Renal cortex interstitium (tissue), 15 donors: Measurements from ENCODE around the gene ZMAT5. TPM values are rescaled to one million over a fixed set of nuclear protein-coding genes. Genes with fewer than 3 reads are reported as not detected.

ENCODE experiments used
- DNase-seq, 11 donors: peaks; one replicate each; pipeline ENCODE4 v3.0.0-alpha.2; 2013; ENCODE audit warnings: low read depth in 9 of 11, low spot score in 4 of 11; ENCODE audit errors: extremely low read depth in 1 of 11
- long read RNA-seq, 16 experiments: transcript quantifications; one replicate each; lab custom pipeline, GENCODE V29; 2026
- polyA plus RNA-seq, 3 donors: library from polyadenylated mRNA; unstranded; fragments of 120-200 nt; gene quantifications; one replicate each; pipeline ENCODE4 v1.2.1, GENCODE V29; 2013; ENCODE audit not compliant: insufficient read length in 3 of 3

The ZMAT5 gene, protein sequence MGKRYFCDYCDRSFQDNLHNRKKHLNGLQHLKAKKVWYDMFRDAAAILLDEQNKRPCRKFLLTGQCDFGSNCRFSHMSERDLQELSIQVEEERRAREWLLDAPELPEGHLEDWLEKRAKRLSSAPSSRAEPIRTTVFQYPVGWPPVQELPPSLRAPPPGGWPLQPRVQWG
- polyA plus RNA-seq: 10 to 100 TPM; 23.5 to 27.7 (median 25.0) TPM
- long read RNA-seq, donor 1, partial matches to known transcripts: 0 of 3 reads
- long read RNA-seq, donor 1, other reads (novel, unspliced or antisense): 0 of 3 reads
- long read RNA-seq, donor 2, partial matches to known transcripts: 0 of 8 reads
- long read RNA-seq, donor 2, other reads (novel, unspliced or antisense): 5 of 8 reads
- long read RNA-seq, donor 3, transcript ZMAT5-201 (6 exons, 899 nt): major isoform, 8 of 9 reads
- long read RNA-seq, donor 3, partial matches to known transcripts: 0 of 9 reads
- long read RNA-seq, donor 3, other reads (novel, unspliced or antisense): 0 of 9 reads
- long read RNA-seq, donor 4, transcript ZMAT5-201 (6 exons, 899 nt): major isoform, 6 of 14 reads
- long read RNA-seq, donor 4, partial matches to known transcripts: 0 of 14 reads
- long read RNA-seq, donor 4, other reads (novel, unspliced or antisense): 8 of 14 reads
- long read RNA-seq, donor 5, transcript ZMAT5-201 (6 exons, 899 nt): major isoform, 12 of 28 reads
- long read RNA-seq, donor 5, partial matches to known transcripts: 0 of 28 reads
- long read RNA-seq, donor 5, other reads (novel, unspliced or antisense): 16 of 28 reads
- long read RNA-seq, donor 6, partial matches to known transcripts: 5 of 8 reads
- long read RNA-seq, donor 6, other reads (novel, unspliced or antisense): 0 of 8 reads
- long read RNA-seq, donor 7, transcript ZMAT5-201 (6 exons, 899 nt): major isoform, 8 of 29 reads
- long read RNA-seq, donor 7, partial matches to known transcripts: 0 of 29 reads
- long read RNA-seq, donor 7, other reads (novel, unspliced or antisense): 20 of 29 reads
- long read RNA-seq, donor 8, transcript ZMAT5-201 (6 exons, 899 nt): major isoform, 6 of 24 reads
- long read RNA-seq, donor 8, partial matches to known transcripts: 6 of 24 reads
- long read RNA-seq, donor 8, other reads (novel, unspliced or antisense): 12 of 24 reads
- long read RNA-seq, donor 9, transcript ZMAT5-201 (6 exons, 899 nt): major isoform, 5 of 22 reads
- long read RNA-seq, donor 9, partial matches to known transcripts: 6 of 22 reads
- long read RNA-seq, donor 9, other reads (novel, unspliced or antisense): 11 of 22 reads
- long read RNA-seq, donor 10, transcript ZMAT5-201 (6 exons, 899 nt): major isoform, 8 of 14 reads
- long read RNA-seq, donor 10, partial matches to known transcripts: 0 of 14 reads
- long read RNA-seq, donor 10, other reads (novel, unspliced or antisense): 6 of 14 reads
- long read RNA-seq, donor 11, transcript ZMAT5-201 (6 exons, 899 nt): major isoform, 6 of 14 reads
- long read RNA-seq, donor 11, partial matches to known transcripts: 0 of 14 reads
- long read RNA-seq, donor 11, other reads (novel, unspliced or antisense): 8 of 14 reads
- long read RNA-seq, donor 12, partial matches to known transcripts: 481 of 546 reads
- long read RNA-seq, donor 12, other reads (novel, unspliced or antisense): 64 of 546 reads
- long read RNA-seq, donor 13, transcript ZMAT5-201 (6 exons, 899 nt): major isoform, 10 of 23 reads
- long read RNA-seq, donor 13, partial matches to known transcripts: 0 of 23 reads
- long read RNA-seq, donor 13, other reads (novel, unspliced or antisense): 13 of 23 reads
- long read RNA-seq, donor 14, transcript ZMAT5-201 (6 exons, 899 nt): major isoform, 6 of 17 reads
- long read RNA-seq, donor 14, partial matches to known transcripts: 0 of 17 reads
- long read RNA-seq, donor 14, other reads (novel, unspliced or antisense): 11 of 17 reads
- long read RNA-seq, donor 15, partial matches to known transcripts: 0 of 7 reads
- long read RNA-seq, donor 15, other reads (novel, unspliced or antisense): 5 of 7 reads
- long read RNA-seq, donor 16, transcript ZMAT5-201 (6 exons, 899 nt): major isoform, 15 of 31 reads
- long read RNA-seq, donor 16, partial matches to known transcripts: 0 of 31 reads
- long read RNA-seq, donor 16, other reads (novel, unspliced or antisense): 16 of 31 reads

DNA sequence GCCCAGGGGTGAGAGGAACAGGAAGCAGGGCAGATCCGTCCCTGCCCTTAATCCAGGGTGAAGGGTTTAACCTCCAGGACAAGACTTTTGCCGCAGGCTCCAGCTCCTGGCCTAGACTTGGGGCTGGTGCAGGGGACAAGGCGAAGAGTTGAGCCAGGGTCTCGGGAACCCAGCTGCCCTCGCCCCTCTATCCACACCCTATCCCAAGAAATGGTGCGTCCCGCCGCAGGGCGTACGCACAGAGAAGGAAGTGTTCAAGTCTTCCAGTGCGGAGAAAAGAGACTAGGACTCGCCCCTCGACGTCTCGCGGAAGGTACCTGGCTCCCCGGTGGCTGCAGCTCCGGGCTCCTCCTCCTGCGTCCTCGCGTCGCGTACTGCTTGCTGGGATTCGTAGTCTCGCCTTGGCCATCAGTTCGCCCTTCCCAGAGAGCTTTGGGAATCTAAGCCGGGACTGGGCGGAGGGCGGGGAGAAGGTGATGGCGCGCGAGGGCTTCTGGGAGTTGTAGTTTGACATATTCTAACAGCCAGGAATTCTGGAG is at the start of gene ZMAT5:
ZMAT5 (minus strand) TSS at position 376 of the 539 bp plus-strand sequence. CDS start 18,463 bp downstream, outside the sequence.
- DNase-seq: peak in 10 of 11 donors; percentile 87 to 95 (median 93)

DNA sequence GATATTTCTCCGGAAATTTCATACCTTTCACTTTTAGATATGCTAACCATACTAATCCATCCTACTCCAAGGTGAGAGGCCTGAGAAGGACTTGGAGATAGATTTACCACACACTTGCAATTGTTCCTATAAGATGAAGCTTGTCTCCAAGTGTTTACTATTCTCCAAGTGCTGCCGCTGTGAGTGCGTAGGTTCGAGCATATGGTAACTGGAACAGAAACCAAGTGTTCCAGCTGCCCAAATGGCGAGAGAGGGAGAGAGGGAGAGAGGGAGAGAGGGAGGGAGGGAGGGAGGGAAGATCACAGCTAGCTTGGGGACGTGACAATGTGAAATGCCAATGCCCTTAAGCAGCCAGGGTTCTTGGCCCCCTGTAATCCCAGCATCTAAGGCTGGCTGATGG is 49.7 kb upstream of the ZMAT5 start:
- DNase-seq: no peak

DNA sequence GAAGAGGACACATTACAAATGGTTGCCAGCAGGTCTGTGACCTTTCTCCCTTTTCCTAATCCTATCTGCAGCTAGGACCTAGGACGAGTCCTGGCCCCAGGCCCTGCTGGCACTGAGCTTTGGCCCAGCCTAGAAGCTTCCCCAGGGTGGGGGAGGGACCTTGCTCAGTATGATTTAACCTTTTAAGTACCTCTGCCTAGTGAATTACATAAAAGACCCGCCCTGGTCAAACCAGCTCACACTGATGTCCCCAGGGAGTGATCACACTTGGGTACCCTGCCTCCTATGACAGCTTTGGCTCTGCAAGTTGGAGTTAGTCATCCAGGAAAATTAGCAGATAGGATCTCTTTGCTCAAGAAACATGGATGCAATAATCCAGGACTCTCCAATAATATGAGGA is 49.3 kb upstream of the ZMAT5 start:
- DNase-seq: no peak

DNA sequence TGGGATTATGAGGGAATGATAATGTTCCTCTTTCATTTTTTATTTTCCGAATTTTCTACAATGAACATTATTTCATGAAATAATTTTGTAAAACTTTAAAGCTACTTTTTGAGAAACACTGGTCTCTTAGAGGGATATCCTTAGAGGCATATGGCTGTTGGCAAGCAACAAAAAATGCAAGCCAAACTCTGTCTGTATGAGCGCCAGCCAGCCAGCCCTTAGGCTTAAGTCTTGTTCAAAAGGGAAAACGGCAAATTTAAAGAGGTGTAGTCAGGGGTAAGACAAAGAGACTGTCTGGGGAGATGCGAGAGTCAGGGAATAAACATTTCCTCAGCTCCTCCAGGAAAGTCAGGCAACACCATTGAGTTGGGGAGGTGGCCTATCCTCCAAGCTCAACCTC is 48.8 kb upstream of the ZMAT5 start:
- DNase-seq: no peak

DNA sequence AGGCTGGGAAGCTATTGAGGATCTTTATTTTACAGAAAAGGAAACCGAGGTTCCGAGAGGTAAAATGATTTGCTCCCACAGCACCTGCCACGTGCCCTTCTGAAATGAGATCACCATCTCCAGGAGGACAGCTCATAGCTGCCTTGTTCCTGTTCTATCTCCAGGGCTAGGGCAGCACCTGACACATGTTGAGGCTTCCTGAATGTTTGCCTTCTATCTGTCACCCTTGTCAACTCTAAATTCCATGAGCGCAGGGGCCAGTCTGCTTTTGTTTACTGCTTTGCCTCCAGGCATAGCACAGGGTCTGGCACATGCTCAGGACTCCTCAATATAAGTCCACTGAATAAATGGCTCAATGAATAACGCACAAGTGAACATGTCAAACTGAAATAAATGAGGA is 47.2 kb upstream of the ZMAT5 start:
- DNase-seq: no peak

DNA sequence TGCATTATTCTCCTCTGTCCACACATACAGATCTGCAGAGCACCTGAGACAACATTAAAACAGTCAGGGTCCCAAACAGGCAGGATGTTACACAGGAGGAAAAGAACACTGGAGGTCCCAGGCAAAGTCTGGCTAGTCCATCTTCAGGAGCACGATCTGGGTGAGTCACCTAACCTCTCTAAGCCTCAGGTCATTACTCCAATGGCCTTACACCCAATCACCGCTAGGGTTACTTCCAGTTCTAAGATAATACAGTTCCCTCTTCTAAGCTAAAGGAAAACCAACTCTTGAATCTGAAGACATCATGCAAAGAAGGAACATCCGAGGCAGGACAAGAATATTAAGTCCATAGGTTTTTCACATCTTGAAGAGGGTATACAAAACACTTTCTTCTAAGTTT is 46.8 kb upstream of the ZMAT5 start:
- DNase-seq: no peak

DNA sequence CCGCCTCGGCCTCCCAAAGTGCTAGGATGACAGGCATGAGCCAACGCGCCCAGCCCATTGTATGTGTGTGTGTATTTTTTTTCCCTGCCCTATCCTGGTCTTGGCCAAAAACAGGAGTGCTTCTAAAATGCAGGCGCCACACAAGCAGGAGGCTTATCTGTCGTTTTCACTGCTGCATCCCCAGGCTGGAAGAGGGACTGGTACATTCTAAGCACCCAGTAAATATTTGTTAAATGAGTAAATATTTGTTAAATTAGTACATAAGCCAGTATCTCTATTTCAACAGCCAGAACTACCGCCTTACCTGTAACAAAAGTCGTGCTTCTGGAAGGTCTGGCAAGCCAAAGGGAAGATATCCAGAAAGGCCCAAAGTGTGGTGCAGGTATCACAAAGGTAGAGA is 46.3 kb upstream of the ZMAT5 start:
- DNase-seq: no peak

DNA sequence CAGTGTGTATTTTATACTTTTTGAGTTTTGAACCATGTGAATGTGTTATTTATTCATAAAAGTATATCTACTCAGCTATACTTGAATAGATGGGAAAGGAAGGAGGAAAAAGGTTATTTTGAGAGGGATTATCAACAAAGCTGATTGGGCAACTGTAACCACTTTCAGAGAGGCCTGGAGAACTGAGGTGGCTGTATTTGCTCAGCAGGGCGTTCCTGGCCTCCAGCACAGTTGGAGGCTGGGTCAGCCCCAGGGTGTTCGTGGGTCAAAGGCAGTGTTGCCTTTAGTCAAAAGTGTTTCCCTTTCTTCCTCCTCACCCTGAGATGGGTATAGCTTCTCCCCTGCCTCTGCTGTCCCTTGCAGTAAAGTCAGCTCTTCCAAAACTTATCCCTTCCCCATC is 44.6 kb upstream of the ZMAT5 start:
- no peak for DNase-seq

DNA sequence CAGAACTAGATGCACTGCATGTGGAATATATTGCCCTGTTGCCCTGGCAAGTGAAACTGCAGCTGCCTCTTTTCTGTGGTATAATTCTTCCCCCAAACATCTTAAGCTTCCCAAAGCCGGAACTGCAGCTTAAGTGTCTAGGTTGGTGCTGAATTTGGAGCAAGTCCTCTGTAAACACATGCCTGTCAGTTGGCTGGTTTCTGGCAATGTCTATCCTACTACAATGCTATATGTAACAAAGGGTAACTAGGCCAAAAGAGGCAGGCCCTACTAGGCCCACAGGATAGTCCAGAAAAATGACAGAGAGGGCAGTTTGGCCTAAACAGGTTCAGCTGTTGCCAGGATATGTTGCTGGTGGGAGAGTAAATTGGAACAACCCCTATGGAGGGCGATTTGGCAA is 43.4 kb upstream of the ZMAT5 start:
- no peak for DNase-seq

DNA sequence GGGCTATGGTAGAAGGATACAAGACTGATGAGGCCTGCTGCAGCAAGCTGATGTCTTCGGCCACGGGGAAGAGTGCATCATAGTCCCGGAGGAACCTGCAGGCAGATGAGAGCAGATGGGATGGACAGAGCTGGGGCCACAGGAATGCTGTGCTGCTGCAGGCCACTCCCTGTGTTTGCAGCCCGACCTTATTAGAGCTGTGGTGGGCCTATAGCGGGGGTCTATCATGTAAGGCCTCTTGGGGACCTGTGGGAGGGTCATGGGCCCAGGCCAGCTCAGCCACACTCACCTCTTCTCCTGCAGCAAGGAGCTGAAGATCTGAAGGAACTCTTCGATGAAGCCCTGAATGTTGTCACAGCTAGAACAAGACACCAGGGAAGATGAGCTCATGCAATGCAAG is 39.4 kb upstream of the ZMAT5 start:
- DNase-seq: no peak

DNA sequence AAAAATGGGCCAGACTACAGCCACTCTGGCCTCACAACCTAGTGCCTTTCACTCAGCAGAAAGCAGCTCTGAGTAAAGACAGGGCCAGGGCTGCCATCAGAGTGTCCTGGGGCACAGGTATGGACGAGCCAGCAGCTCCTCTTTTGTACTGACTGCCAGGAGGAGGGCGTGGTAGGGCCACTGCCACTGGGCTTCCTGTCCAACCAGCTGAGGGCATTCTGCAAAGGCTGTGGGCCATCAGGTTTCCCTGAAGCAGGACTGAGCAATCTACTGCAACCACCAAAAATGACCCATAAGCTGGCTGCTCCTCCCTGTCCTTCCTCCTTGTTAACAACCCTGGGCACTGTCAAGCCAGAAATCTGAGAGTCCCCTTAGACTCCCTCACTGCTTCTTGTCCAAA is 38.2 kb upstream of the ZMAT5 start:
- DNase-seq: no peak

DNA sequence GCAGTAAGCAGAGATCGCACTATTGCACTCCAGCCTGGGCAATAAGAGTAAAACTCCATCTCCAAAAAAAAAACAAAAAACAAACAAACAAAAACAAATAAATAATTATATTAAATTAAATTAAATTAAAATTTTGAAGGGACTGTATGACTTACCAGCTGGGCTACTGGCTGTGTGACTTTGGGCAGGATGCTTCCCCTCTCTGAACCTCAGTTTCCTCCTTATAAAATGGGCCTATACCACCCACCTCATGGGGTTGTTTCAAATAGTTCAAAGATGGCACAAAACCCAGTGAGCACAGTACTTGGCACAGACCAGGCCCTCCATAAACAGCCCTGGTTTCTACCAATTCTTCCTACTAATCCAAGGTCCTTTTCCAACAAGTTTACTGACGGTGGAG is 36.4 kb upstream of the ZMAT5 start:
- DNase-seq: no peak

DNA sequence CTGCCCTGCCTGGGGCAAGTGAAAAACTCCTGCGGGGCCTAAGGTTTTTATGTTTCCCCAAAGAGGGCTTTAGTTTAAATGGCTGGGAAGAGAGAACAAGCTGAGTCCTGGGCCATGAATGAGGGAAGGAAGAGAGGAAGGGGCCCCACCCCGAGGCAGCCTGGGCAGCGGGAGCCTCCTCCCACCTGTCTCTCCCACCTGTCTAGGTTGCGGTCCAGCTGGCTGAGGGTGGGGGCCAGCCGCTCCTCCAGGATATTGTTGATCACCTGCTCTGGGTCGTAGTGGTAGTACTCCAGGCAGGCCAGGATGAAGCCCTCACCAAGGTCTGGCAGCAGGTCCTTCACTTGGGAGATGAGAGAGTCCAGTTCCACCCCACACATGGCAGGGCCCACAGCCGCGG is 35.0 kb upstream of the ZMAT5 start:
- DNase-seq: no peak

DNA sequence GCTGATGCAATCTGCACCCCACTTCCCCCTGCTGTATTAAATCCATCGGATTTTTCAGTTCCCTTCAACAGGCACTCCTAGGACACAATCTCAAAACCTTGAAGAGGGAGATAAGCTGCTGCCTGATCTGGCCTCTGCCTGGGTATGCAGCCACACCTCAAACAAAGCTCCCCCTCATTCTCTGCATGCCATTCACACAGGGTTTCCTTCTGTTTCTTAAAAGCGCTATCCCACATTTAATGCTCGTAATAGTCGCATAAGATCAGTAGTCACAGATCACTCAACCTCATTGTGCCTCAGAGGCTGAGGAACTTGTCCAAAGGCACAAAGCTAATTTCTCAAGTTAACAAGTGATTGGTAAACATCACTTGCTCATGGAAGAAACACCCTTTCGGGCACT is 34.3 kb upstream of the ZMAT5 start:
- no peak for DNase-seq

DNA sequence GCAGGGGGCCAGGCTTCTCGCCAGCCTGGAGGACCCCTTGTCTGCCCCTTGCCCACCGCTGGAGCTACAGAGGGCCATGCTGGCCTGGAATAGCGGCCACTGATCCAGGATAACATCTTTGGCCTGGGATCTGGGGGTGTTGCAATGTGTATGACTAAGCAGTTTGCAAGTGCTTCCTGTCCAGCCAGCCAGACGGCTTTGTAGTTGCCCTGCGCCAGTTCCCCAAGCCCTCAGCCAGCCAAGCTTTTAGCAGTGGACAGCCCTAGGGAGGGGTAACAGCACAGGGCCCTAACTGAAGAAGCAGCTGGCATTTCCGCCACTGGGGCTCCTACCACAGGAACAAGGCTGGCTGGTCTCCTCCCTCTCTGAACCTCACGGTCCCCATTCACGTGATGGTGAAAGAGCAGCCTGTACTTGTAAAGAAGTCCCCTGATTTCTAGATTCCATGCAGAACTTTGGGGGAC is 32.4 kb upstream of the ZMAT5 start:
- DNase-seq: no peak

DNA sequence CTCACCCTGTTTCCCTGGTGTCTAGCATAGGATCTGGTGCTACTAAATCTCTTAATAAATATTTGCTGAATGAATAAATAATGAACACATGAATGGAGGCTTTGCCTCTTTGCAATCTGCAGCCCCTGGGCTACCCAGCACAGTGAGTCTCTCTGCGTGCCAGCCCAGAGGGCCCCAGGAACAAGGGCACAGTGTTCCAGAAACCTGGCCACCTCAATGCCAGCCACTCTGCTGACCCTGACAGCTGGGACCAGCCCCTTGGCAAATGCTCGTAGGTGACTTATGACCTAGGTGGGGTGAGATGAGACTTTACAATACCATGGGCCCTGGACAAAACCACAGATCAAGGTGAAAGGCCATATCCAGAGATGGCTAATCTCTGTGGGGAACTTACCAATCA is 32.0 kb upstream of the ZMAT5 start:
- no peak for DNase-seq

DNA sequence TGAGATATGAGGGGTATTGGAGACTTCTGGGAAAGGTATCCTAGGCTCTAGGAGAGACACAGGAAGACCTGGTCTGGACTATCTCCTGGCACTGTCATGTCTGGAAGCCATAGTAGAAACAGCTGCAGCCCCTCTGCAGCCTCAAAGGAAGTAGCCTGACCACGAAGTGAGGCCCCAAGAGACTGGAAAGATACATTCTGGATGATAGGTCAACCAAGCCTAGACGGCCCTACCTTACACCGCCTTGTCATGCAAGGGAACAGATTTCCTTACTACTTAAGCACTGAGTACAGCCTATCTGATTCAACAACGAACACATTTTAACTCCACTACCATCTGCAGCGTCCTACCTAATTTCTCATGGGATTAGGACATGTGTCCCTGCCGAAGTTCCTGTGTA is 31.5 kb upstream of the ZMAT5 start:
- DNase-seq: no peak
